H1 (cell line): Measurements from ENCODE around the gene RALGAPA1. TPM values are rescaled to one million over a fixed set of nuclear protein-coding genes. Genes with fewer than 3 reads are reported as not detected.

Experiments
- ATF3 ChIP-seq: IDR thresholded peaks from 2 replicates; pipeline ENCODE4 v1.6.1; 2011; ENCODE audit warnings: low read depth, mild to moderate bottlenecking, low read length; ENCODE audit not compliant: insufficient read depth
- EZH2 ChIP-seq: fragments of 200-600 bp; sonication (generic); IDR thresholded peaks from 2 replicates; pipeline ENCODE4 v1.7.1; 2012; ENCODE audit warnings: low read depth, mild to moderate bottlenecking, moderate library complexity, low read length, inconsistent platforms; ENCODE audit not compliant: severe bottlenecking
- KDM1A ChIP-seq: fragments of 200-600, 300-600 bp; sonication (generic); IDR thresholded peaks from 2 replicates; pipeline ENCODE4 v1.7.1; 2016; ENCODE audit warnings: mild to moderate bottlenecking, low read length, borderline replicate concordance
- NRF1 ChIP-seq: IDR thresholded peaks from 2 replicates; pipeline ENCODE4 v1.6.1; 2011; ENCODE audit warnings: mild to moderate bottlenecking, low read depth, low read length, improper control_type of control experiment
- SAP30 ChIP-seq: fragments of 300-600 bp; sonication (generic); IDR thresholded peaks from 2 replicates; pipeline ENCODE4 v1.7.1; 2012; ENCODE audit warnings: low read length, moderate library complexity, mild to moderate bottlenecking, inconsistent platforms; ENCODE audit not compliant: insufficient read depth, insufficient replicate concordance
- SIN3A ChIP-seq, 2 experiments: IDR thresholded peaks in 1 of 2; conservative IDR thresholded peaks in 1 of 2; 2 replicates each; pipeline ENCODE4 v1.6.1; 2011 to 2012; ENCODE audit warnings: low read length in 2 of 2, improper control_type of control experiment in 1 of 2, low read depth in 1 of 2, mild to moderate bottlenecking in 1 of 2
- polyA plus RNA-seq, 7 experiments: library from polyadenylated mRNA; depleted of rRNA in 3 of 7; stranded (reverse) in 5 of 7; unstranded in 2 of 7; fragments of >200 nt in 5 of 7; fragments of 200-250 nt in 2 of 7; gene quantifications; 1 replicate in 5 of 7; 2 replicates in 1 of 7; 4 replicates in 1 of 7; pipeline versions ENCODE4 v1.2.1 to v1.2.3, GENCODE V29; 2011 to 2013; ENCODE audit warnings: missing spikeins in 2 of 7, mixed read lengths in 2 of 7
- total RNA-seq: library from RNA; stranded (reverse); fragmentation: NEBNext Ultra II Directional; extraction: Animal tissue kit (Norgen Biotek cat#: 25700); gene quantifications from 2 replicates; pipeline ENCODE4 v1.2.1, GENCODE V29; 2021

The RALGAPA1 gene
- total and polyA plus RNA-seq, 2 of the 8 experiments (the other 6 are each of a cell fraction or from before 2014, with no cell fraction given): 4.2 to 26.7 TPM

DNA sequence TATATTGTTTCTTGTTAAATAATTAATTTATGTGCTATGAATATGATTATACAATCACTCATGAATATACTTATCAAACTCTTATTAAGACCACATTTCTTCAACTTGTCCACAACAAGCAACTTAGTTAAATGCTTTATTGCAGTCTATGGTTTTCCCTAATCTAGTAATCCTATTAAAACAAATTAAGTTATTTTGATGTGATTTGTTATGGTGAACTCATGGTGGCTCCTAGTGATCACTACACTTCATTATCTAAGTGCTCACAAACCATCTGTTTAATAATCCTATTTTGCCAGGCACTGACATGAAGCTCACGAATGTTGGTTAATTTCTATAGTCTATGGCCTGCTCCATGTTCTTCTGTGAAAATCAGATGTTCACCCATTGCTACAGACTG lies 232.2 kb downstream of the RALGAPA1 start (continued):
- no peak for TF ChIP-seq SAP30
- TF ChIP-seq NRF1: no peak
- TF ChIP-seq SIN3A (conservative IDR thresholded peaks at IDR 0.05 in 1 of 2, IDR thresholded peaks at IDR 0.05 in 1 of 2; ENCODE audit: low read depth in 1 of 2, low read length in 2 of 2): no peak
- no peak for TF ChIP-seq KDM1A
- TF ChIP-seq ATF3: no peak
- no peak for TF ChIP-seq EZH2
